Colon (tissue), 2 donors: ENCODE results near the gene SCAMP2.

Experiments
- FAIRE-seq: peaks from 2 replicates; lab custom pipeline; 2012; peaks lifted over from hg19 to GRCh38; lab: Jason Lieb, UNC
- donor health status: control.
- donor health status: control.

The SCAMP2 gene

DNA sequence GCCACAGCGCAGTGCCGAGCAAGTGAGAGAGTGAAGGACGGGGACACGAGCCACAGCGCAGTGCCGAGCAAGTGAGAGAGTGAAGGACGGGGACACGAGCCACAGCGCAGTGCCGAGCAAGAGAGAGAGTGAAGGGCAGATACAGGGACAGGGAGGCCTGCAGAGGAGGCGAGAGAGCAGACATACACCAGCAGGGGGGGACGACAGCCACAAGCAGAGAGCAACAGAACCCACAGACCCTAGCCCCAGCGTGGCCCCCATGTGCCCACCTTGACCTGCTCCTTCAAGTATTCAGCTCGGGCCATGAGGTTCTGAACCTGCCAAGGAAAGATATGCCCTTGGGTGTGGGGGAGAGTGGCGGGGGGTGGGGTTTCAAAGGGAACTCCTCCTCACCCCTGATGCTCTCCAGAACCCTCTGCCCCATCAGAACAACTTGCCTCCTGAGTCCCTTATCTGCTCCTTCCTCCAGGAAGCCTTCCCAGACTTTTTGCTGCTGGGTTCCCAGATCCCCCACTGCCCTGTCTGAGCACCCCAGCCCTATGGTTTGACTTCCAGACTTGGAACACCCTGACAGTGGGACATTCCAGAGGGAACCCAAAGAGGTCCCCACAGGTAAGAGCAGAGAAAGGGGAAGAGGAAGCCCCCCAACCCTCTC lies 35.6 kb downstream of the SCAMP2 start:
- no peak for FAIRE-seq

DNA sequence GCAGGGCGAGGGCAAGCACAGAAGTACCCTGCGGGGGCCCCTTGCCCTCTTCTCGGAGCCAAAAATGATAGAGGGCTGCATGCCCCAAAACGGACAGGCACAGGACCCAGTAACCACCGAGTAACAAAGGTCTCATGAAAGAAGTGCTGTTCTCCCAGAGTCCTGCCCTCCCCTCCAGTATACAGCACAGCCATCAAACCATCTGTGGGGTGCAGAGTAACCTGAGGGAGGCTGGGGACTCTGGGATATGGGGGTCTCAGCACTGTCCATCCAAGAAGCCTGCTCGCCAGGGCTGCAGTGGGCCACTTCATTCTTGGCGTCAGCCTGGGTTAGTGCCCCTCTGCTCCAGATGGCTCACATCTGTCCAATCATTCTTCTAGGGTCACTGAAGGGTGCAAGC lies 36.3 kb downstream of the SCAMP2 start:
- FAIRE-seq = no peak

DNA sequence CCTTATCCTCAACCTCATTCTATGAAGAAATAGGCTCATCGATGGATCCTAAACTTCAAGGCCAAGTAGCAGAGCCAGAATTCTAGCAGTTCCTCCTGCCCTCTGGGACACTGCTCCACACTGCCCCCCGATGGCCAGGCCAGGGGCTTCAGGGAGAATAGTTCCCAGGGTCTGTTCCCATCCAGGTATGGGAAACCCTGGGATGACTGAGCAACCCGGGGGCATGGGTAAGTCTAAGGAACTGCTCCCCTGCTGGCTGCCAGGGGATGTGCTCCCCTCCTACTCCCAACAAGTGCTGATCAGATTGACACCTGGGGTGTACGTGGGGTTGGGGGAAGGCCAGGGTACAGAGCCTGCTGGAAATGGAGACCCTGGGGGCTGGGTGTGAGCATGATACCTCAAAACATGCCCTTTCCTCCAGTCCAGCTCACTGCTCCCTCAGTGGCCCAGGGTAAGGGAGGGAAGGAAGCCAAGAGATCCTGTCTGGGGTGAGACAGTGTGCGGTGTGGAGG lies 37.8 kb downstream of the SCAMP2 start:
- FAIRE-seq = no peak

DNA sequence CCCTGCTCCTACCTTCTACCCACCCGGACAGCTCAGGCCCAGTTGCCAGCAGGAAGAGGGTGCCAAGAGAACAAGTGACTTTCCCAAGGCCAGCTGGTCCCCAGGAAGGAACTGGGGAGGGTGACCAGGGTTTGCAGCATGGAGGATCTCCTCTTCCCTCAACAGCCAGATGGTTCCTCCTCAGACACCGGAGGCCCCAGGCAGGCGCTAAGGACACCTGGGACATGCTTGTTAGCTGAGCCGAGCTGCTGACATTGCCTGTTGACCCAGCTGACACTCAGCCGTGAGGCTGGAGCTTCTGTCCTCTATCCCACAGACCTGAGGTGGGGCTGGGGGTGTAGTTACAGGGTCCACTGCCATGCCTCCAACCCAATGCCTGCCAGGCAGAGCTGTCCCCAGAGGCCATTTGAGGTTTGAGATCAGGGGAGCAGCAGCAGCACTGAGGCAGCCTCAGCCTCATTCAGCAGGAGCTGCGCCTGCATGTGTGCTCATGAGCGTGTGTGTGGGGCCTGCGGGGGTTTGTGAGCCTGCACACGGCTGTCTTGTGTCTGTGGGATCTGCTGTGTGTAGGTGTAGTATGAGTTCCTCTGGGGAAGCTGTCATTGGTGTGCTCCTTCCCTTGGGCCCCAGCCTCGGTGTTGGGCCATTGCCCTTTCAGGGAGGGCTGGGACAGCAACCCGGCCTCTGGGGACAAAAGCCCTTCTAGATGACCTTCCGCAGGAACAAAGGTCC lies 39.6 kb downstream of the SCAMP2 start:
- no peak for FAIRE-seq

DNA sequence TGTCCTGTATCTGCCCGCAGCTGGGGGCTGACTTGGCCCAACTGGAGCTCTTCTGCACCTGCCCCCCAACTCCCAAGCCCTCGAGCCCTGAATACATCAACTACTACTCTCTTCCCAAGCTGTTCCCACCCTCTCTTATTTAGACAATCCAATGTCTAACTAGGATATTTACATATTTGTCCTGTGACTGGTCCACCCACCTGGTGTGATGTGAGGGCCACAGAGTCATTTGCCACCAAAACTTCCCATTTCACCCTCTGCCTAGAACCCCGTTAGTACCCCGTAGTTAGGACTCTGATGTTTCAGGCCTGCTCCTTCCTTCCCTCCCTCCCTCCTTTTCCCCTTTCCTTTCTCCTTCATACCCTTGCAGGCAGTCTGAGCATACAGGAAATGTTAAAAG lies 40.3 kb downstream of the SCAMP2 start:
- FAIRE-seq = no peak

DNA sequence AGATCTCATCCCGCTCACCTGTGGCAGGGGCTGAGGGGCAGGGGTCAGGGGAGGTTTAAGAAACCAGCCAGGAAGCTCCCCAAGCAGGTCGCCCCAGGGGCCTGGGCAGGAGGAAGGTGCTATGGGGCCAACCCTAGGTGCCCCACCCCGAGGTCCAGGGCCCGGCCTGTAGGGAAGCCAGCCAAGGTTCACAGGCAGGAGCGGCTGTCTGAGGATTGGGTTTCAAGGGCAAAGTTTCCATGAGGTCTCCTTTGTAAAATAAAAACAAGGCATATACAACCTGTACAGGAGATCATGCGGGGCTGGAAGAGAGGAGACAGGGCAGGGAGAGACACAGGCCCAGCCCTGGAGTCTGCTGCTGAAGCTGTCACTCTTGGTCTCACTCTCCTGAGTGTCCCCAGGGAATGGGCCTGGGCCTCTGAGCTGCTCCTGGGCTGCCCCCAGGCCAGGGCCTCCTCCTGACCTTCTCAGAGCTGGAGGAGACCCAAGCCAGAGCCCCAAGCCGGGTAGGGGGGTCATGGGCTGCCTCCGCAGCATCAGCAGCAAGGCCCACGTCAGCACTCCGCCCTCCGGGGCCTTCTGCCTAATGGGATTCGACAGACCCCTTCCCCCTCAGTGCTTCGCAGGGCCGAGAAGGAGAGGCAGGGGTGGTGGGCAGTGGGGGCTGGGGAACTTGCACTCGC lies 41.2 kb downstream of the SCAMP2 start:
- no peak for FAIRE-seq

GRCh38 chr15:74830868-74831267 lies 42.3 kb downstream of the SCAMP2 start:
- no peak for FAIRE-seq

GRCh38 chr15:74829991-74830390 lies 43.2 kb downstream of the SCAMP2 start:
- FAIRE-seq = no peak

DNA sequence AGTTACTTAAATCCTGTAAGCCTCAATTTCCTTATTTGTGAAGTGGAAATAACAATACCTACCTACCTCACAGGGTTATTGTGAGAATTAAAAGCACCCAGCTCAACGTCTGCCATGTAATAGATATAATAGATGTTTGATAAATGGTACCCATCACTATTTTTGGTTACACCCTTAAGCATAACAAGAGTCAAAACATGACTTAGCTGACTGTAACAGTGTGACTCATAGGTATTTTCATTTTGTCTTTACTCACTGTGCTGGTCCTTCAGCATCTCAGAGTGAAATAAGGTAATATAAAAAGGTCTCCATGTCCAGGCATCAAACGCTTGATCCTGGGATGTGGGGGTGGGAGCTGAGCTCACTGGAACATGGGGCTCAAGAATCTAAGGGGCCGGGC lies 43.7 kb downstream of the SCAMP2 start:
- no peak for FAIRE-seq

- FAIRE-seq = no peak
These were observed 44.3 kb downstream of the SCAMP2 start for GRCh38 chr15:74828835-74829234.

DNA sequence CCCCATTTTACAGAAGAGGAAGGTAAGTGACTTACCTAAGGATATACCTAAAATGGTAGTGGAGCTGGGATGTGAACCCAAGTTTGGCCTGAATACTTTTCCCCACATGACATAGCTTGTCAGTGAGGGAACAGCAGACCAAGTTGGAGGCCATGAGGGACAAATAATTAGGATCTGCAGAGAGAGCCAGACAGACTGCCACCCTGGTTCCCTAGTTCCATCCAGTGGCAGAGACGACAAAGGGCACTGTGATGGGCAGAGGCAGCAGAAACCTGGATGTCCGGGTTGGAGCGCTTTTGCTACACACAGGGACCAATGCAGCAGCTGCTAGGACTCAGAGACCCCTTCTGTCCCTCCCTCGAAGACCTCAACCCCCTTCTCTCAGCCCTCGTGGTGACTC lies 45.6 kb downstream of the SCAMP2 start:
- FAIRE-seq = no peak

DNA sequence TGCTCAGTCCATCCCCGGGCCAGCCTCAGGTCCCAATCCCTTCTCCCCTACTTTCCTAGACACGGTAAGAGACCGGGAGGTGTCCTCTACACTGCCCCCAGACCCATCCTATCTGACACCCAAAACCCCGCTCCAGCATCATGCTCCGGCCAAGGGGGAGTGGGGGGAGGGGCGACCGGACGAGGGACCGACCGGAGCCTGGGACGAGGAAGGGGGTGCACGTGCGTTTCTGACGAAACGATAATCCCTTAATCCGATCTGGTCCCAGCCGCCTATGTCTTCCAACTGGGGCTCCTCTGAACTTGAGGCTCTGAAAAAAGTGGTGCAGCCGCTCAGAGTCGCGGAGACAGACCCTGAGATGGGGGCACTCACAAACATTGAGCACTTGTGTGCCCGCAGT lies 46.2 kb downstream of the SCAMP2 start:
- no peak for FAIRE-seq

DNA sequence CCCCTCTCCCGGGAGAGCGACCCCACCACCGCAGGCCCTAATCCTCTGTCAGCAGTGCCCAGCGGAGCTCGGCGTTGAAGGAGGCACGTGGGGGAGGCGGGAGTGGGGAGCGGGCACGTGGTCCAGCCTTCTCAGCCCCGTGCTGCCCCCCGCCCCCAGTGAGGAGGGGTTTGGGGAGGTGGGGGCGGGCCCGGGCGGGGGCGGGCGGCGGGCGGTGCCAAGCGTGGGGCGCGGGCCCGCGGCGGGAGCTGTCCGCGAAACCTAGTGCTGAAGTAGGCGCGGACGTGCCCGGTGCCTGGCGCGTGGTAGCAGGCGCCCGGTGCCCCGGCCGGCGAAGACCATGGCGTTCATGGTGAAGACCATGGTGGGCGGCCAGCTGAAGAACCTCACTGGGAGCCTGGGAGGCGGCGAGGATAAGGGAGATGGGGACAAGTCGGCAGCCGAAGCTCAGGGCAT lies 46.8 kb downstream of the SCAMP2 start, which contains the start of gene CPLX3:
CPLX3 (plus strand) TSS at position 264 of the 456 bp plus-strand sequence; CDS start at position 341, 77 bp downstream.
- FAIRE-seq = no peak

- no peak for FAIRE-seq
These were observed 47.3 kb downstream of the SCAMP2 start for GRCh38 chr15:74825866-74826265.

GRCh38 chr15:74824976-74825375 lies 48.2 kb downstream of the SCAMP2 start:
- FAIRE-seq = no peak

DNA sequence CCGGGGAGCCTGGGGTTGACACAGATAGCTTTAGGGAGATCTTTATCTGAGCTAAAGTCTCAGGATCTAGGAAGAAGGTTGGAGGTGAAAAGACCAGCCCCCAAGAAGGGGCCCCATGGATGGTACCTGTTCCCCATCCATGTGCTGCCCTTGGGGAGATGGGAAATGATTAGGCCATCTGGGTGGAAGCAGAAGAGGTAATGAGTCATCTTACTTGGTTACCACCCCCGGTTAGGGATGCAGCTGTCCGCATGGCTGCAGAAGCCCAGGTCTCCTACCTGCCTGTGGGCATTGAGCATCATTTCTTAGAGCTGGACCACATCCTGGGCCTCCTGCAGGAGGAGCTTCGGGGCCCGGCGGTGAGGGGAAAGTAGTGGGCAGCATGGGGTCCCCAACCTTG lies 49.8 kb downstream of the SCAMP2 start:
- no peak for FAIRE-seq

- FAIRE-seq = no peak
These were observed 50.9 kb downstream of the SCAMP2 start for GRCh38 chr15:74822233-74822632.

DNA sequence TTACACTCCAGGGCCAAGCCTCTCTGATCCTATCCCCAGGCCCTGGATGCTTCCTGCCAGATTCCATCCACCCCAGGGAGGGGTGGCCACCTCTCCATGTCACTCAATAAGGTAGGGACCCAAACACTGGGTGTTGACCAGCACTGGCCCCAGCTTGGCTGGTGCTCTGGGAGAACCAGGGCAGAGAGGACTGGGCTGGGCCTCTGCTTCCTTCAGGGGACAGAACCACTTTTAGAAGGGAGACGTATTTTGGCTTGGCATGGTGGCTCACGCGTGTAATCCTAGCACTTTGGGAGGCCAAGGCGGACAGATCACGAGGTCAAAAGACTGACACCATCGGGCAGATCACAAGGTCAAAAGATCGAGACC lies 51.4 kb downstream of the SCAMP2 start:
- FAIRE-seq = no peak

DNA sequence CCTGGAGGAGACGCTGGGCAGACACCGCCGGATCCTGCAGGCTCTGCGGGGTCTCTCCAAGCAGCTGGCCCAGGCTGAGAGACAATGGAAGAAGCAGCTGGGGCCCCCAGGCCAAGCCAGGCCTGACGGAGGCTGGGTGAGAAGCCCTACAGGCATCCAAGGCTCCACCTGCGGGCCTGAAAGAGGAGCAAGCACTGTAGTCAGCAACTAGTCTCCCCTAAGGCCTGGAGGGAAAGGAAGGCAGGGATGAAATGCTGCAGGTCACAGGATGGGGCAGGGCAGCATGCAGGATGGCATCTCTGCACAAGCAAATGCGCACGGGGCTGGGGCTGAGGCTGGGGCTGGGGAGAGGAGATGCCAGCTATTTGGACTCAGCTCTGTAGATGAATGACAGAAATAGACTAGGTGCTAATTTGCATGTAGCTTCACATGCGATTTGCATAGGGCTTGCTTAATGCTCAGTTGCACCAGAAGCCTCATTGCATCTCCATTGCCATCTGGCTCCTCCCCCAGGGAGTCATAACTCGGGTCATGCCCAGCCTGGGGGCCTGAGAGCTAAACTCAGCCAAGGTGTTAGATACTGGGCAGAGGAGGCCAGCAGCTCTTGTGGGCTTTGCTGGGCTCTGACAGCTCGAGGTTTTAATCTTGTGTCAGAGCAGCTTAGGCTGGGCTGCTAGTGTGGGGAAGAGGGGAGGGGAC lies 51.9 kb downstream of the SCAMP2 start:
- no peak for FAIRE-seq

DNA sequence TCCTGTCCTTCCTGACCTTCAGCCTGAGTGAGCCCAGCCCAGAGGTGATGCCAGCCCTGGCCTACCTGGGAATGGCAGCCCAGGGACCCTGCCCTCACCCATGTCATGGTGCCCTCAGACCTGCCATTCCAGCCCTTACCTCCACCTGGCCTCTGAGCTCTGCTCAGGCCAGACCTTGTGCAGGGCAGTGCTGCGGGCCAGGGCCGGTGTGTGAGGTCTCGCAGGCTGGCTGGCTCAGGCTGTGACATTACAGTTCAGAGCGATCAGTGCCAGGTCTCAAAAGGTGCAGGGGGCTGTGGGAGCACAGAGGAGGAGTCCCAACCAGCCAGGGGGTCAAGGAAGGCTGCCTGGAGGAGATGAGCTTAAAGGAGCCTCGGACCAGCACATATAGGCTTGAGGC lies 53.1 kb downstream of the SCAMP2 start:
- FAIRE-seq = no peak

GRCh38 chr15:74817370-74817737 lies 55.8 kb downstream of the SCAMP2 start:
- no peak for FAIRE-seq

DNA sequence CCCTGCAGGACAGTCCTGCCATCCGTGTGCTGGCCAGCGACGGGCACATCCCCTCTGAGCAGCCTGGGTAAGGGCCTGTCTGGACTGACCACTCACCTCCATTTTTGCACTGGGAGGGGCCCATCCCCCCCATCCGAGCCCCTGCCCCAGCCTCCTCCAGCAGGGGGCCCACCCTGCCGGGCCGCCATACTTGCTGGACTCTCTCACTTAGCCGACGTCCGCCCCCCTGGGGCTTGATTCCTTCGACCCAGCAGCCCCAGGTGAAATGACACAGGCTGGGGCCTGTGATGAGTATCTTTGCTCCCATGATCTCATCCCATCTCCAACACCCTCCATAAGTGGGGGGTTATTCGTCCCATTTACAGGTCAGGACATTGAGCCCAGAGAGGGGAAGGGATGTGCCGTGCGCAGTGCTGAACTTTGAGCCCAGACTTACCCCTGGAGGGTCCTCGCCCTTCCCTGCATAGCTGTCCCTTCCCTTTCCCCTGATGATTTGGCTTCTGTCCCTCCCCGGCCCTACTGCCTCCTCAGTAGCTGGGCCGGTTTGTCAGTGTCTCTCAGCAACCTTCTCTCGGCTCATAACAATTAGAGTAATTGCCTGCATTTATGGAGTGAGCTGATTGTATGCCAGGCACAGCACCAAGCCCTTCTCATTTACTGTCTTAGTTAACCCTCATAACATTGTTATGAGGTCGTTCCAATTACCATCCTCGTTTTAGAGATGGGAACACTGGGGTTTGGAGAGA lies 56.4 kb downstream of the SCAMP2 start:
- no peak for FAIRE-seq
